Fibroblast of skin of back (primary cell): ENCODE data around the gene MAPK10.
"Not testable (repeated sequence)": the region's sequence is repeated elsewhere in the genome, so short reads cannot be mapped to it uniquely, and the experiment has no call there.

Source experiments
- DNase-seq: peaks from one replicate; pipeline ENCODE4 v3.0.0-alpha.2; 2013

The MAPK10 gene

GRCh38 chr4:86338521-86338920, 21.3 kb downstream of the MAPK10 start:
- peak; percentile 25 for DNase-seq

GRCh38 chr4:86334020-86334750, 25.7 kb downstream of the MAPK10 start:
- no peak for DNase-seq

- DNase-seq = peak; percentile 11
Measured at GRCh38 chr4:86333236-86333635, 26.6 kb downstream of the MAPK10 start.

GRCh38 chr4:86330961-86331742, 28.7 kb downstream of the MAPK10 start:
- DNase-seq = no peak

- not testable (repeated sequence) for DNase-seq
Measured at GRCh38 chr4:86330411-86330810, 29.4 kb downstream of the MAPK10 start.

DNA sequence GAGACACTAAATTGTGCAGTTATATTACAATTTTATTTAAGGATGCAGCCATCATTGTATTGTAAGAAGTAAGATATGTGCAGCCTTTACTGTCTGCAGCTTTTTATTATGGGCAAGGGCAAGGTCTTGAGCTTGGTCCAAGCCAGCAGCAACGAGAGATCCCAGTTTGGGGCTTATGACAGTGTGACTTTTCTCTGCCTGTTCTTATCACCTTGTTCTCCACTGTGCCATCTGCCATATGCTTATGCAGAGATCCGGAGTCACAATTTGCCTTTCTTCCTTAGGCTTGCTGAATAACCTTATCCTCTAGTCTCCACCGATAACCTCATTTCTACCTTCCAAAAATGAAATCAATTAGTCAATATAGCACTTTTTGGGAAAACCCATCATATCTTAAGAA, 30.4 kb downstream of the MAPK10 start:
- no peak for DNase-seq

GRCh38 chr4:86326400-86326799, 33.5 kb downstream of the MAPK10 start:
- peak; percentile 11 for DNase-seq

GRCh38 chr4:86319390-86319789, 40.5 kb downstream of the MAPK10 start:
- no peak for DNase-seq

GRCh38 chr4:86315579-86315978, 44.3 kb downstream of the MAPK10 start:
- DNase-seq = no peak

GRCh38 chr4:86313656-86314055, 46.2 kb downstream of the MAPK10 start:
- no peak for DNase-seq

GRCh38 chr4:86307432-86307831, 52.4 kb downstream of the MAPK10 start:
- peak; percentile 53 for DNase-seq

- peak; percentile 64 for DNase-seq
Measured at GRCh38 chr4:86306816-86307215, 53.0 kb downstream of the MAPK10 start.

DNA sequence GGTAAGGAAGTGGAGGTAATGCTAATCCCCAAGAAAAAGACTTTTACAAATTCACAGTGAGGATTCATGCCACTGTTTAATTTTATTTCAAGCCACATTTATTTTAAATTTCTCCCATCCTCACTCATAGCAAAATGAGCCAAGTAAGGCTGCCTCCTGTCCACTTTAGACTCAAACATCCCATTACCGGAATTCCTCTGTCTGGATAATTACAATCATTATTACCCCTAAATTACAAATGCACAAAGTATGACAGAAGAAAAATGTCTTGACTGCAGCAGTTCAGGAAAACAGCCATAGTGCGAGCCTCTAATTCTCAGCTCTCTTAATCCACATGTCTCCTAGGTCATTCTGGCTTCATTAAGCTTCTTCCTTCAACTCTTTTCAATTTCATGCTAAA, 57.0 kb downstream of the MAPK10 start:
- no peak for DNase-seq

GRCh38 chr4:86302251-86302650, 57.6 kb downstream of the MAPK10 start:
- DNase-seq = no peak

DNA sequence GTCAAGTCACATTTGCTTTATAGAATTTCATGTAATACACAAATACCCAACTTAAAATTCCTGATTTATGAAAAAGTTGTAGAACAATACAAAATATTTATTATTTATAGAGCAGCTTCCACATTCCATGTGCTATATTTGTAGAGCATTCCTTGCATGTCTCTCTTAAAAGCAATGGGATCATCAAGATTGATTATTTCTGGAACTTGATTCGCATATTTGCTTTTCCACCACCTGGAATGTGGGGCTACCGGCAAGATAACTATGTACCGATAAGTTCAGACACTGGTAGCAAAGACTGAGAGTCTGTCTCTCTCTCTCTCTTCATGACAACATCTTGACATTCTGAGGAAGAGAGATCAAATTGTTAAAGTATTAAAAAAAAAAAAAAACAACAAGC, 59.3 kb downstream of the MAPK10 start:
- DNase-seq = peak; percentile 22

DNA sequence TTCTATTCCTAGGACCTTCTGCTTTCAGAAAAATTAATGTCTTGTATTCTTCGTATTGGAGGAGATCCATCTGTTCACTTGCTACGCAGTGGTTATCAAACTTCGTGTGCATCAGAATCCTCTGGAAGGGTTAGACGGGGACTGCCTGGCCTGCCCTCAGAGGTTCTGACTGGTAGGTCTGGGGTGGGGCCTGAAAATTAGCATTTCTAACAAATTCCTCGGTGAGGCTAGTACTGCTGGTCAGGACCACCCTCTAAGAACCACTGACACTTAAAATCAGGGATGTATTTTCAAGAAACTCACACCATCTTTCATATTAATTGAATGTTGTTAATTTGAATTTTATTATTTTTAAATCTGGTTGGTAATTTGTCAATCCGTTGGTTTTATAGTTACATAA, 63.0 kb downstream of the MAPK10 start:
- no peak for DNase-seq

DNA sequence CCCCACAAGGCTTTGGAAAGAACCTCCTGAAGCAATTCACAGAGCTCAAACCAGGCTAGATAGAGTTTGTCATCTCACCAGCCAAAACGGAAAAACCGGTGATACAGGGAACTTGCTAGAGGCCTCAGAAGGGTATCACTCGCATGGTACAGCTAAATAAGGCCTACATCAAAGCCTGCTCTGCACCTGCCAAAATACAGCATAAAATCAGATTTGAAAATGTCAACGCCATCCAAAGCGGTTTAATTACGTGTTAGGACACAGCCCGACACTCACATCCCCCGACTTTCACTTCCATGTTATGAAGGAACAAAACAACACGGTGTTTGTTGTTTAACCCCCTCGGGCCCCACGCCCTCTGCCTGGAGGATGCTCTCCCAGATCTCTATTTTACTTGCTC, 65.0 kb downstream of the MAPK10 start:
- no peak for DNase-seq

- DNase-seq = no peak
Measured at GRCh38 chr4:86291180-86291579, 68.7 kb downstream of the MAPK10 start.

GRCh38 chr4:86286726-86287125, 73.1 kb downstream of the MAPK10 start:
- no peak for DNase-seq

DNA sequence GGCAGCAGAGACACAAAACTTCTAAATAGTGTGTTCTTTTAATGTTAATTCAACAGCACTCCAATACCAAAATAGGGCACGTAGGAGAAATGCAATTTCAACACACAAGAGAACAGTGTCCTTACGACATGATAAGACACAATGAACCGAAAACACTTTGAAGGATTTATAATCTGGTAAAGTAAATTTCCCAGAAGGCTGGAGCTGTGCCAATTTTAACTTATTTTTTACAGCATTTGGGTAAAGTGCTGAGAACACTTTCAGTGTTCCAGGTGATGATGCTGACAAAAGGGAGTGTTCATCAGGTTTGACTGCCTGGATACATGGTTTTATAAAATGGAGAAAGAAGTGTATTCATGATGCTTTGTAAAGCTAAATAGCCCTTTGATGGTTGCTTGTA, 76.5 kb downstream of the MAPK10 start:
- DNase-seq = no peak

- no peak for DNase-seq
Measured at GRCh38 chr4:86280246-86280645, 79.6 kb downstream of the MAPK10 start.

- DNase-seq = no peak
Measured at GRCh38 chr4:86279293-86279960, 80.4 kb downstream of the MAPK10 start.

DNA sequence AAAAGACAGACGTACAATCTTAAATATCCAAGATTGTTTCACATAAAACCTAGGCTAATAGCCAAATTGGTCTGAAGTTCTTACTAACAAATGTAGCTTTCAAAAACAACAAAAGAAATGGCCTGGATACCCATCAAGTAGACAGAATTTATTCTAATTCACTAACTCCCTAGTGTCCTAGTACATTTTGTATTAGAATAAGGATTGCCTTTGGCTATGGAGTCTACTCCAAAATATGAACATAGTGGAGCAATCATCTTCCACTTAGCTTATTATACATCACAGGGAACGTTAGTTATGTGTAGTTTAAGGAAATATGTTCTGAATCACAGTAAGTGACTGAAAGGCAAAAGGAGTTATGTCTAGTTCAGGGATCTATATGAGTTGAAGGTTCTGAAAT, 81.7 kb downstream of the MAPK10 start:
- DNase-seq = no peak

- DNase-seq = peak; percentile 10
Measured at GRCh38 chr4:86274642-86275041, 85.2 kb downstream of the MAPK10 start.
